NCI-H1105 treated with DMSO at 0.1 percent for 48 hours (cell line): ENCODE results near the gene DAZ2.
"Not testable (repeated sequence)": the region's sequence is repeated elsewhere in the genome, so short reads cannot be mapped to it uniquely, and the experiment has no call there.

Source experiments
- DNase-seq: peaks from one replicate; lab custom pipeline; 2025; lab: John Stamatoyannopoulos, UW

DAZ2 gene

GRCh38 chrY:23219233-23219632, at the start of gene DAZ2:
DAZ2 (plus strand) TSS chrY:23219533; CDS start chrY:23219741, 208 bp downstream.
- not testable (repeated sequence) for DNase-seq

- DNase-seq: not testable (repeated sequence)
Observed at GRCh38 chrY:23198908-23199307, 20.4 kb upstream of the DAZ2 start, which contains the start of gene DAZ1. DAZ1 (minus strand) TSS chrY:23199008; CDS start chrY:23198800, 208 bp downstream.

DNA sequence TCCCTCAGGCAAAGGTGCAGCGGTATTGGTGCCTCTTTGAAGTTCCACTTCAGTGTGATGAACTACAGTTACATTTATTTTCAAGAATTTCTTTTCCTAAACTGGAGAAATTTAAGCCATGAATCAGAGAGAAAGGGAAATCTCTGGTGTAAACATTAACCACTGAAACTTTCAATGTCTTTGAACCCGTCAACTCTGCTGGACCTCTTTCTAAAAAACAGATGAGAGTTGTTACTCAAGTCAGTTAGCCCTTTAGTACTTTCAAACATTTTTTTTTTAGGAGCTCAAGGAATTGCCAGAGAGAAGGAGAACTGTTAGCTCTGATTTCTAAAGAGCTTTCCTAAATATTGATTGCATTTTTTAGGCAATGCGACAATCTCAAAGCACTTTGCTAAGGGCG, 11.9 kb upstream of the DAZ2 start:
- DNase-seq: not testable (repeated sequence)

GRCh38 chrY:23209802-23210495, 9.4 kb upstream of the DAZ2 start:
- DNase-seq: not testable (repeated sequence)

- not testable (repeated sequence) for DNase-seq
Observed at GRCh38 chrY:23210681-23211080, 8.7 kb upstream of the DAZ2 start.
